GM15510 (cell line): ENCODE data around the gene THY1.

Source experiments
- POLR2A ChIP-seq: IDR thresholded peaks from 3 replicates; pipeline ENCODE4 v1.6.1; 2011; ENCODE audit warnings: borderline replicate concordance; ENCODE audit not compliant: insufficient read length; ENCODE audit errors: extremely low read depth

Gene THY1

GRCh38 chr11:119422809-119423508 lies at the start of gene THY1:
Gene THY1 (minus strand): TSS chr11:119423172. CDS start chr11:119420905, 2,267 bp downstream.
- TF ChIP-seq POLR2A, result no peak

- TF ChIP-seq POLR2A, result no peak
Observed at GRCh38 chr11:119472186-119472855, 49.3 kb upstream of the THY1 start.

GRCh38 chr11:119471329-119471728 lies 48.4 kb upstream of the THY1 start:
- TF ChIP-seq POLR2A, result no peak

- TF ChIP-seq POLR2A, result no peak
Observed at GRCh38 chr11:119470317-119471291, 47.6 kb upstream of the THY1 start.

GRCh38 chr11:119469506-119469905 lies 46.5 kb upstream of the THY1 start:
- no peak for TF ChIP-seq POLR2A

- no peak for TF ChIP-seq POLR2A
Observed at GRCh38 chr11:119468511-119468910, 45.5 kb upstream of the THY1 start.

GRCh38 chr11:119461229-119461963 lies 38.4 kb upstream of the THY1 start:
- no peak for TF ChIP-seq POLR2A

- TF ChIP-seq POLR2A, result no peak
Observed at GRCh38 chr11:119460582-119460981, 37.6 kb upstream of the THY1 start.

- no peak for TF ChIP-seq POLR2A
Observed at GRCh38 chr11:119460097-119460496, 37.1 kb upstream of the THY1 start.

GRCh38 chr11:119459293-119459976 lies 36.5 kb upstream of the THY1 start:
- no peak for TF ChIP-seq POLR2A

- TF ChIP-seq POLR2A, result no peak
Observed at GRCh38 chr11:119453881-119454280, 30.9 kb upstream of the THY1 start.

GRCh38 chr11:119450590-119451326 lies 27.8 kb upstream of the THY1 start:
- TF ChIP-seq POLR2A, result no peak

GRCh38 chr11:119449498-119449897 lies 26.5 kb upstream of the THY1 start:
- no peak for TF ChIP-seq POLR2A

GRCh38 chr11:119448380-119448779 lies 25.4 kb upstream of the THY1 start:
- TF ChIP-seq POLR2A, result no peak

GRCh38 chr11:119447664-119448242 lies 24.8 kb upstream of the THY1 start:
- no peak for TF ChIP-seq POLR2A
